H7 (cell line): ENCODE data around the gene PRMT7. TPM values are rescaled to one million over a fixed set of nuclear protein-coding genes. Genes with fewer than 3 reads are reported as not detected.

Experiments used
- DNase-seq: peaks from one replicate; pipeline ENCODE4 v3.0.0; 2012
- H3K27me3 ChIP-seq: 2 replicates; pipeline ENCODE4 v1.6.0; 2011; ENCODE audit warnings: mild to moderate bottlenecking, low read length; ENCODE audit not compliant: control insufficient read depth, insufficient read depth
- H3K36me3 ChIP-seq: replicated peaks from 2 replicates; pipeline ENCODE4 v1.5.1; 2011; ENCODE audit warnings: low read length; ENCODE audit not compliant: control insufficient read depth, insufficient read depth
- H3K4me3 ChIP-seq: 2 replicates; pipeline ENCODE4 v1.5.1; 2011; ENCODE audit warnings: low read depth, mild to moderate bottlenecking, control low read depth, low read length, moderate library complexity; ENCODE audit not compliant: insufficient read depth
- total RNA-seq: library from RNA; depleted of rRNA; stranded (reverse); fragments of >200 nt; shearing (Covaris generic); gene quantifications from 2 replicates; pipeline ENCODE4 v1.2.3, GENCODE V29; 2014

Gene PRMT7
- total RNA-seq, 1 experiment from 2014 or later = 56.5 TPM

DNA sequence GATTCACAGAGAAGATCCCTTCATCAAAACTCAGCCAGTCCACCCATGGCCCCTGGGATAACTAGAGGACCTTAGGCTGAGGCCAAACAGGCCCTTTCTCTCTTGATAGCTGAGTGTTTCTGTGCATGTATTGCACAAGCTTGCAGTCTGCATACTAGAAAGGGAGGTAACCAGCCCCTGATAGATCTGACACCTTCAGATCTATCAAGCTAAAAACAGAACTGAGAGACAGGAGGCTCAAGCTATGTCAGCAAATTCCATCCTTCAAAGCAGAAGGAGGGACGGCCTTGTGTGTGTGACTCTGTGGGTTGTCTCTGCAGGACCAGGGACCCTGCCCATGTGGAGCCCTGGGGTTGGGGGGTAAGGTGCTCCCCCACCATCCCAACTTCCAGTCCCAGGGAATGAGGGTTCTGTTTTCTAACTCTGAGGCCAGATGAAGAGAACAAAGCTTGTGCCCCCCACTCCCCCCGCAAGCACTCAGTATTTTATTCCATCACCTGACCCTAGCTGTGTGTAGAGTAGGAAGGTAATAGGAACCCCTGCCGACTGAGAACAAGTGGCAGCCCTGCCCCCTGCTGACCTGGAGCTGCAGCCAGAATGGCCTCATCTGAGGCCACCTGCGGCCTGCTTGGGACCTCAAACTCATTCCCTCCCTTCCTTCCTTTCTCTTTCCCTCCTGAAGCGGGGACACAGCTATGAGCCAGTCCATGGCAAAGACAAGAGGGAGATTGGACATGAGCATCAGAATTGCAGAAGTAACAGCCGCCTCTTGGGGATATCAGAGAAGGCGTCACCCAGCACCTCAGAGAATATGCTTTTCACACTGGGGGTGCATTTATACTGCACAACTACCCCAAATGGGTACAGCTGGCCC lies 73.7 kb downstream of the PRMT7 start:
- peak; percentile 72 for DNase-seq

GRCh38 chr16:68385371-68385770 lies 74.6 kb downstream of the PRMT7 start:
- peak; percentile 35 for DNase-seq
- Histone ChIP-seq H3K27me3 (no peaks in the 10 kb centered on the region), H3K4me3 (no peak overlapping the region), H3K36me3 (no peaks in the 10 kb centered on the region)

More for the DNA sequence above, 73.7 kb downstream of the PRMT7 start:
- Histone ChIP-seq H3K27me3 (no peaks in the 10 kb centered on the region), H3K36me3 (no peaks in the 10 kb centered on the region), H3K4me3 (no peak overlapping the region)

- Histone ChIP-seq H3K4me3 (no peak overlapping the region), H3K36me3 (no peaks in the 10 kb centered on the region), H3K27me3 (no peaks in the 10 kb centered on the region)
- peak; percentile 56 for DNase-seq
These were observed 75.8 kb downstream of the PRMT7 start for GRCh38 chr16:68386628-68387027.

DNA sequence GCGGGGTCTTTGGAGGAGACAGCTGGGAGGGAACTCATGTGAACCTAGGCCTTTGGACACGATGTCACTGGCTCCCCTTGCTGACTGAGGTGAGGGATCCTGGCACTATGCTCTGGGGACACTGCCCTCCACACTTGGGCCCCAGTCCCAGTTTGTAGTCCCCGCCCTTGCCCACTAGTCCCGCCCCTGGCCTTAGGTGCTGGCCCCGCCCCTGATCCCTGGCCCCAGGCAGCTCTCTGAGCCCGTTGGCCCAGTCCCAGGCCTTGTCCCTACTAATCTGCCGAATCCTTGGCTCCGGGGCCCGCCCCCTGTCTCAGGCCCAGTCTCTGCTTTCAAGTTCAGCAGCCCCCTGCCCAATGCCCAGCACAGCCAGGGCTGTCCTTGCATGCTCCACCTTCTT lies 76.5 kb downstream of the PRMT7 start:
- DNase-seq = peak; percentile 94
- no peak overlapping the region for H3K4me3 ChIP-seq
- no peaks in the 10 kb centered on the region for H3K27me3 ChIP-seq
- no peaks in the 10 kb centered on the region for H3K36me3 ChIP-seq

DNA sequence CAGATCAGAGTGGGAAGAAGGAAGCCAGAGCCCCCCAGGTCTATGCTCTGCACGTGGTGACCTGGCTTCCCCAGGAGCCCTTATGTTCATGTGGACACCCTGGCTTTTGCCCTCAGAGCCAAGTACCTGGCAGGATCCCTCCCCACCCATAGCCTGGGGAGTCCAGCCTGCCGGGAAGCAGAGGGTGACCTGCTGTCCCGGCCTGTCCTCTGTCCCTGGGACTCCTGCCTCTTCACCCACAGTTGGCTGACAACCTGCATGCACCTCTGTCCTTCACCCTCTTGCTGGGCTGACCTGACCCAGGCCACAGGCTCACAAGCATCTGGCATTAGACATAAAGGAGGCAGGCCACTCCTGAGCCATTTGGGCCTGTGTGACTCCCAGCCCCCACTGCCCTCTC lies 77.3 kb downstream of the PRMT7 start:
- DNase-seq = no peak
- H3K36me3 ChIP-seq = no peaks in the 10 kb centered on the region
- H3K27me3 ChIP-seq = no peaks in the 10 kb centered on the region
- no peak overlapping the region for H3K4me3 ChIP-seq

DNA sequence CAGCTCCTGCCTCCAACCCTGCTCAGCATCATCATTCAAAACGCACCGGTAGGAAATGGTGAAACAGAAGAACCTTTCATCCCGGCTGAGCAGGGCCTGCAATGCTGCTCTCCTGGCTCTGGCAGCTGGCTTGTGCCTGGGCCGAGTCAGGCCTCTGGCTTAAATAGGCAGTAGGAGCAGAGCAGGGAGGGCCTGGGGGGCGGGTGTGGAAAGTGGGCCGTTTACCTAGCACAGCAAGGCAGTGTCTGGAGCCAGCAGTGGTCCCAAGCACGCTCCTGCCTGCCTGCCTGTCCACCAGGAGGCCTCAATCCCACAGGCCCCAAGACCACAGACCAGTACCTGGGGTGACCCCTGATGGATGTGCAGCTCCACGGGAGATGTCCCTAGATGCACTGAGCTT lies 78.2 kb downstream of the PRMT7 start:
- H3K27me3 ChIP-seq = no peaks in the 10 kb centered on the region
- H3K4me3 ChIP-seq = no peak overlapping the region
- H3K36me3 ChIP-seq = no peaks in the 10 kb centered on the region
- DNase-seq = peak; percentile 53

- DNase-seq = no peak
- Histone ChIP-seq H3K27me3 (no peaks in the 10 kb centered on the region), H3K36me3 (no peaks in the 10 kb centered on the region), H3K4me3 (no peak overlapping the region)
These were observed 79.0 kb downstream of the PRMT7 start for GRCh38 chr16:68389750-68390371.

DNA sequence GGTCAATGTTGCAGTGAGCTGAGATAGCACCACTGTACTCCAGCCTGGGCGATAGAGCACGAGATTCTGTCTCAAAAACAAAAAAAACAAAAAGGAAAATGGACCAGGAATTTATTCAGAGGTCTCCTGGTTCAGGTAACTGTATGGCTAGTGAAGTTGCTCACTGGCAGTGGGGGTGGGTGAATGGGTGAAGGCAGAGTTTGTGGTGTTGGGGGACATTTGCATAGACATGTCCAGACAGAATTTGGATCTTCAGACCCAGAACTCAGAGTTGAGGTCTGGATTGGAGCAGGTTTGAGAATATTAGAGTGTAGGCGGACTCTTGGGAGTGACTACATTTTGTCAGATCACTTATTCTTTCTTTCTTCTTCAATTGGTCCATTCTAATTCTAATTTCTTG lies 82.5 kb downstream of the PRMT7 start:
- no peaks in the 10 kb centered on the region for H3K27me3 ChIP-seq
- H3K36me3 ChIP-seq = no peaks in the 10 kb centered on the region
- H3K4me3 ChIP-seq = no peak overlapping the region
- no peak for DNase-seq

DNA sequence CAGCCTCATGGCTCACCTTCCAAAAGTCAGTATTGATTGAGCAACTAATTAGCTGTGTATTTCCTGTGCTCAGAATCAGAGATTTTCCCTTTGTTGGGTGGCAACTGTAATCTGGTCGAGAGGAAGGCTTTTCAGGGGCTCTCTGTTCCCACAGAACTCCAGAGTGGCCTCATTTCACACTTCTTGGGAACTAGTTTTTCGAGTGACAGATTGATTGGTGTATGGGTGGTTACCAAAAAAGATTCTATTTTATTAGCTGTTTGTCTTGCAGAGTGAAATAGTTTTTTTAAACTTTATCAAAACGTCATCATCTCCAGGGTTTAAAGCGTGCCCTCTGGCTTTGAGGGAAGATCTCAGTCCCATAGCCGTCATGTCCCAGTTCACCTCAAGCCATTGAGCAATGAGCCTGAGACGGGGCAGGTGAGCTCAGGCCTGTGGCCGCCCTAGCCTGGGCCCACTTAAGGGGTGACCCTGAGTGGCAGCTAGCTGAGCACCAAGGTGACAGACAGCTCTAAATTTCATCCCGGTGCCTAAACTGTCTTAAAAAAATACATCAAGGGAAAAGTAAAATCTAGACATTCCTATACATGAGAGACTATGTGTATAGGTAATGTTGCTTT lies 84.5 kb downstream of the PRMT7 start:
- Histone ChIP-seq H3K4me3 (no peak overlapping the region), H3K36me3 (no peaks in the 10 kb centered on the region), H3K27me3 (no peaks in the 10 kb centered on the region)
- no peak for DNase-seq

DNA sequence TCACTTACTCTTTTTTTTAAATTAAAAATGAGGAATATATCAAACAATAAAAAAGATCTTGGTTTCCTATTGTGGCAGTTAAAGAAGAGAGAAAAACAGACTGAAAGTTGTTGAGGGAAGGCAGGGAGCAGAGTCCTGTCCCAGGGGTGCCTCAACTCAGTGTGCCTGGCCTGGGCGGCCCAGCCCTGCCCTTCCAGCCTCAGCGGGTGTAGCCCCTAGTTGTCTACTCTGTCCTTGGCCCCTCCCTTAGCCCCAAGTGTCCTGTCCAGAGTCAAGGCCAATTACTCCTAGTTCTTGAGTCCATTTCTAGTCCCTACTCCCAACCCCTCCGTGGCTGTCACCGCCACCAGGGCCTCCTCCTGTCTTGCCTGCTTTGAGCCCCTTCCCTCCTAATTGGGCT lies 85.0 kb downstream of the PRMT7 start:
- Histone ChIP-seq H3K4me3 (no peak overlapping the region), H3K36me3 (no peaks in the 10 kb centered on the region)

DNA sequence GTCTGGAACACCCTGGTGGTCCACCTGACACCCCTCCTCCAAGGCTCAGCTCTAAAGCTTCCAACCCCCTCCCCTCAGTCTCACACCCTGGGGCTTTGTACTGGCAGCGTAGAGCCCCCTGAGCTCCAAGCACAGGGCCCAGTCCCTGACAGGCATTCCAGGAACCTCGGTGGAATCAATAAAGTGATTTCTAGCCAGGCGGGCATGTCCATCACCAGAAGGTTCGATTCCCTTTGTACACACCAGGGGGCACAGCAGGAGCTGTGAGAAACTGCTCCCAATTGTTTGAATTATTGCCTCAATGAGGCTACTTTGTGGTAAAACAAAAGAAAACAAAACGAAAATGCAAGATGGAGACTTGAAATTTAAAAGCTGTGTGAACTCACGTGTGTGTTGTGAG lies 85.7 kb downstream of the PRMT7 start:
- no peak for DNase-seq
- H3K27me3 ChIP-seq = no peaks in the 10 kb centered on the region
- H3K36me3 ChIP-seq = no peaks in the 10 kb centered on the region
- no peak overlapping the region for H3K4me3 ChIP-seq

More for the DNA sequence above, 85.0 kb downstream of the PRMT7 start:
- no peak for DNase-seq
- no peaks in the 10 kb centered on the region for H3K27me3 ChIP-seq

- DNase-seq = no peak
- H3K4me3 ChIP-seq = no peak overlapping the region
- no peaks in the 10 kb centered on the region for H3K27me3 ChIP-seq
- no peaks in the 10 kb centered on the region for H3K36me3 ChIP-seq
These were observed 86.9 kb downstream of the PRMT7 start for GRCh38 chr16:68397710-68398201.

DNA sequence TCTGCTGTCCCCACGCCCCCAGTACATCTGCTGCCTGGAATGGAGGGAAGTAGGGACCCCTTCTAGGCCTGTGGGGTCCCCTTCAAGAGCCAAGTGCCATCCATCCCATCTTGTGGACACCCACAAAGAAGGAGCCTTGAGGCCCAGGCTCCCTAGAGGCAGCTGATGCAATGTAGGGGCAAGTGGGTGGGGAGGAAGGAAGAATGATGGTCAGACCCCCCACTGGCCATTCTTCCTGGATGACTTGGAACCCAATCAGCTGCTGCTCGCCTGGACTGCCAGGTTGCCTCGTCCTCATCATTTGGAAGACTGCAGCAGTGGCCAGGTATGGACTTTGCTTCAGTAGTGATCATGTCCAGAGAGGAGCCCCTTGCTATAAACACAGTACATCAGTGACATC lies 88.6 kb downstream of the PRMT7 start:
- H3K27me3 ChIP-seq = no peaks in the 10 kb centered on the region
- H3K4me3 ChIP-seq = no peak overlapping the region
- H3K36me3 ChIP-seq = no peaks in the 10 kb centered on the region
- no peak for DNase-seq

- no peak for DNase-seq
- Histone ChIP-seq H3K4me3 (no peak overlapping the region), H3K36me3 (no peaks in the 10 kb centered on the region), H3K27me3 (no peaks in the 10 kb centered on the region)
These were observed 89.5 kb downstream of the PRMT7 start for GRCh38 chr16:68400083-68400923.
